ENCODE measurements around the gene ZMYND8. TPM values are rescaled to one million over a fixed set of nuclear protein-coding genes. Genes with fewer than 3 reads are reported as not detected.
"Not testable (repeated sequence)": the region's sequence is repeated elsewhere in the genome, so short reads cannot be mapped to it uniquely, and the experiment has no call there.

ZMYND8 gene
- total RNA-seq, 3 donors from 2014 or later (not counting 1 experiment from before 2014, with no cell fraction given), result 57.6 to 72.6 (median 69.8) TPM

DNA sequence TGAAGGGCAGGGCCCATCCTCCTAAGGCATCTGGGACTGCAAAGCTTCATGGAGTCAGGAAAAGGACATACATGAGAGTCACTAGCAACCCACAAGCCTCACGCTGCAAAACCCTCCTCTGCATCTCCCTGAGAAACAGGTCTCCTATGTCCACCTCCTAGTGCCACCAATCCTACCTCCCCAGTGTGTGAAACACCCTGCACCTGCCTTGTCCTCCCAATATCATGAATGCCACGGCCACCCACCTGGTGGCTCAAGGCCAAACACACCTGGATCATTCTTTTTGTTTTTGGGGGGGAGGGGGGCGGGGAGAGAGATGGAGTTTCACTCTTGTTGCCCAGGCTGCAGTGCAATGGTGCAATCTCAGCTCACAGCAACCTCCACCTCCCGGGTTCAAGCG is 90.5 kb downstream of the ZMYND8 start:
- no peaks in the 10 kb centered on the region for H3K9me3 Mint-ChIP-seq
- H3K27me3 Mint-ChIP-seq (ENCODE audit: low read depth in 2 of 2), result no peaks in the 10 kb centered on the region
- H3K4me3 Mint-ChIP-seq, result no peak overlapping the region
- Histone ChIP-seq H3K4me1 (ENCODE audit: control insufficient read depth, insufficient read depth, low read length) (peaks cover 14% of the 10 kb centered on the region), H3K4me3 (ENCODE audit: low read length) (no peak overlapping the region), H3K36me3 (ENCODE audit: control insufficient read depth, insufficient read depth, low read length) (peaks cover 46% of the 10 kb centered on the region), H3K27ac (ENCODE audit: low read length) (no peak overlapping the region), H3K27me3 (ENCODE audit: control insufficient read depth, insufficient read depth, low read length) (no peaks in the 10 kb centered on the region), H3K9me3 (ENCODE audit: control insufficient read depth, insufficient read depth, low read length) (no peaks in the 10 kb centered on the region)
- WGBS (ENCODE audit: insufficient coverage), result 95% methylated on average over 4 of the region's 5 CpGs
- no peak for TF ChIP-seq CTCF (IDR thresholded peaks at IDR 0.05)
- H3K36me3 Mint-ChIP-seq, result no peaks in the 10 kb centered on the region
- H3K4me1 Mint-ChIP-seq, result peaks cover 7 to 19% of the 10 kb centered on the region in 2 donors
- H3K27ac Mint-ChIP-seq, result peak overlapping the region in 1 of 2 donors; percentile 8
- intact Hi-C loops (cut with micrococcal nuclease), result no loop called here
- no peak for ATAC-seq
- no peak for DNase-seq

DNA sequence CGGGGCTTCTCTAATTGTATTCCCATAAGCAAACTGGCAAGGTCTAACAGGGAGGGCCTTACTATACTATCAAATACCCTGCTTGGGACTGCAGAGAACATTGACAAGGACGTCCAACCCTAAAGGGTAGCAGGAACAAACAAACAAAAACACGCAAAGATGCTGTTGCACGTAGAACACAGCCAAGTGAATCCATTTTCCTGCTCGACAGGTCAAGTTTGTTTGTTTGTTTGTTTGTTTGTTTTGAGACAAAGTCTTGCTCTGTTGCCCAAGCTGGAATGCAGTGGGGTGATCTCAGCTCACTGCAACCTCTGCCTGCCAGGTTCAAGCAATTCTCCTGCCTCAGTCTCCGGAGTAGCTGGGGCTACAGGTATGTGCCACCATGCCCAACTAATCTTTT is 91.3 kb downstream of the ZMYND8 start:
- Histone ChIP-seq H3K36me3 (ENCODE audit: control insufficient read depth, insufficient read depth, low read length) (peaks cover 51% of the 10 kb centered on the region), H3K4me1 (ENCODE audit: control insufficient read depth, insufficient read depth, low read length) (peaks cover 15% of the 10 kb centered on the region), H3K9me3 (ENCODE audit: control insufficient read depth, insufficient read depth, low read length) (no peaks in the 10 kb centered on the region), H3K27me3 (ENCODE audit: control insufficient read depth, insufficient read depth, low read length) (no peaks in the 10 kb centered on the region), H3K27ac (ENCODE audit: low read length) (no peak overlapping the region), H3K4me3 (ENCODE audit: low read length) (no peak overlapping the region)
- TF ChIP-seq CTCF (IDR thresholded peaks at IDR 0.05), result no peak
- H3K27ac Mint-ChIP-seq, result no peak overlapping the region
- H3K4me3 Mint-ChIP-seq, result no peak overlapping the region
- no peaks in the 10 kb centered on the region for H3K27me3 Mint-ChIP-seq (ENCODE audit: low read depth in 2 of 2)
- ATAC-seq (no peak), DNase-seq (no peak)
- H3K9me3 Mint-ChIP-seq, result no peaks in the 10 kb centered on the region
- peaks cover 12 to 25% of the 10 kb centered on the region in 2 donors for H3K4me1 Mint-ChIP-seq
- no peaks in the 10 kb centered on the region for H3K36me3 Mint-ChIP-seq
- intact Hi-C loops (cut with micrococcal nuclease), result no loop called here
- 92% methylated on average over 6 of the region's 6 CpGs for WGBS (ENCODE audit: insufficient coverage)

GRCh38 chr20:47264137-47264769 is 92.2 kb downstream of the ZMYND8 start:
- H3K27me3 Mint-ChIP-seq (ENCODE audit: low read depth in 2 of 2); H3K4me3 ChIP-seq (ENCODE audit: low read length); H3K9me3 ChIP-seq (ENCODE audit: control insufficient read depth, insufficient read depth, low read length); H3K4me3 Mint-ChIP-seq; DNase-seq; intact Hi-C loops (cut with micrococcal nuclease); H3K27ac Mint-ChIP-seq; H3K27me3 ChIP-seq (ENCODE audit: control insufficient read depth, insufficient read depth, low read length); ATAC-seq; H3K9me3 Mint-ChIP-seq; H3K36me3 Mint-ChIP-seq; H3K27ac ChIP-seq (ENCODE audit: low read length): not testable (repeated sequence)
- Histone ChIP-seq H3K36me3 (ENCODE audit: control insufficient read depth, insufficient read depth, low read length) (peaks cover 47% of the 10 kb centered on the region), H3K4me1 (ENCODE audit: control insufficient read depth, insufficient read depth, low read length) (peaks cover 24% of the 10 kb centered on the region)
- peaks cover 20 to 33% of the 10 kb centered on the region in 2 donors for H3K4me1 Mint-ChIP-seq
- 85% methylated on average over 14 of the region's 14 CpGs for WGBS (ENCODE audit: insufficient coverage)

DNA sequence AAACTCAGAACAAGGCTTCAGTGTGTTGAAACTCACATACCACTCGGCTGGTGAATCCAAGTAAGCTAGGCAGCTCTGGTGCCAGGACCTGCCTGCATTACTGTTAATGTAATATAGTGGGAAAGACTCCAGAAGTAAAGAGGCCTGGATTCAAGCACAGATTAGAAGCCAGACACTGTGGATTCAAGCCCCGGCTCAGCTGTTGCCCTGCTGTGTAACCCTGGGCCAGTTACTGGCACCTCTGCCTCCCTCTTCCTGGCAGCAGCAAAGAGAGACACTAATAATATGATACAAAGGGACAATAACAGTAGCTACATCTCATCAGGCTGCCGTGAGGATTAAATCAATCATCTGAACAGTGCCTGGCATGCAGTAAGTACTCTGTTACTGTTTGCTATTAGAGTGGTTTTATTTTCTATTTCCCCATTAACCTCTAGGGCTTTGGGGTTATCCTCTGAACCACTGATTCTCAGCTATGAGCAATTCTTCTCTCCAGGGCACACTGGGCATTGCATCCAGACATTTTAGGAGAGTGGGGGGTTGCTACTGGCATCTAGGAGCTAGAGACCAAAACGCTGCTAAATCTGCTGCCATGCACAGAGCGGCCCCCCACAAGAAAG is 92.9 kb downstream of the ZMYND8 start:
- ATAC-seq (no peak), DNase-seq (no peak)
- no peaks in the 10 kb centered on the region for H3K9me3 ChIP-seq (ENCODE audit: control insufficient read depth, insufficient read depth, low read length)
- H3K27ac Mint-ChIP-seq, result no peak overlapping the region
- peak overlapping the region; percentile 62 for H3K27ac ChIP-seq (ENCODE audit: low read length)
- H3K27me3 ChIP-seq (ENCODE audit: control insufficient read depth, insufficient read depth, low read length), result no peaks in the 10 kb centered on the region
- no peaks in the 10 kb centered on the region for H3K27me3 Mint-ChIP-seq (ENCODE audit: low read depth in 2 of 2)
- intact Hi-C loops (cut with micrococcal nuclease), result no loop called here
- no peaks in the 10 kb centered on the region for H3K9me3 Mint-ChIP-seq
- peaks cover 47% of the 10 kb centered on the region for H3K36me3 ChIP-seq (ENCODE audit: control insufficient read depth, insufficient read depth, low read length)
- H3K4me1 ChIP-seq (ENCODE audit: control insufficient read depth, insufficient read depth, low read length), result peaks cover 31% of the 10 kb centered on the region
- no peaks in the 10 kb centered on the region for H3K36me3 Mint-ChIP-seq
- H3K4me3 ChIP-seq (ENCODE audit: low read length), result no peak overlapping the region
- WGBS (ENCODE audit: insufficient coverage), result 95% methylated on average over 4 of the region's 5 CpGs
- H3K4me3 Mint-ChIP-seq, result no peak overlapping the region
- no peak for TF ChIP-seq CTCF (IDR thresholded peaks at IDR 0.05)
- H3K4me1 Mint-ChIP-seq, result peaks cover 27 to 40% of the 10 kb centered on the region in 2 donors
